Ramos (cell line): Measurements from ENCODE around the gene PCP4L1.
"Not testable (repeated sequence)": the region's sequence is repeated elsewhere in the genome, so short reads cannot be mapped to it uniquely, and the experiment has no call there.

ENCODE experiments used
- in situ Hi-C: fragments of 300-500 bp; cut with MboI; formaldehyde crosslinking; loops from one replicate; pipeline ENCODE4 v1.14.3; 2022; ENCODE audit warnings: low sequenced_read_pairs; ENCODE audit not compliant: unreplicated experiment

PCP4L1 gene

DNA sequence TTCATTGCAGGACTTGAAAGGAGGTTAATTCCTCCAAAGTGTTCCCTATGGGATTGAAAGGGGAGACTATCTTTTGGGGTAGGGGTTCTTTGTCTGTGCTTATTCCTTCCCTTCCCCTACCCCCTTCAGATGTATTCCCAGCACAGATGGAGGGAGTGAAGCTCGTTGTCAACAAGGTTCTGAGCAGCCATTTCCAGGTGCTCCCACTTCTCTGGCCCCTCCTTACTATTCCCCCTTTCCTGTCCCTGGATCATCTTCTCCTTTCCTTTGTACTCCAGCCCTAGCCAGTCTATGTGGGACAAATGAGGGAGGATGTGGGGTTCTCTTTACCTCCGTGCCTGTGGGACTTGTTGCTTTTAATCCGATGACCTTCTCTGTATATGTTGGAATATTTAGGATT is 31.8 kb upstream of the PCP4L1 start:
- in situ Hi-C loops, result loop anchor here (5.0 to 10.0 kb wide), 2 partner anchors 66 to 158 kb away; no protein-coding TSS in a partner anchor

DNA sequence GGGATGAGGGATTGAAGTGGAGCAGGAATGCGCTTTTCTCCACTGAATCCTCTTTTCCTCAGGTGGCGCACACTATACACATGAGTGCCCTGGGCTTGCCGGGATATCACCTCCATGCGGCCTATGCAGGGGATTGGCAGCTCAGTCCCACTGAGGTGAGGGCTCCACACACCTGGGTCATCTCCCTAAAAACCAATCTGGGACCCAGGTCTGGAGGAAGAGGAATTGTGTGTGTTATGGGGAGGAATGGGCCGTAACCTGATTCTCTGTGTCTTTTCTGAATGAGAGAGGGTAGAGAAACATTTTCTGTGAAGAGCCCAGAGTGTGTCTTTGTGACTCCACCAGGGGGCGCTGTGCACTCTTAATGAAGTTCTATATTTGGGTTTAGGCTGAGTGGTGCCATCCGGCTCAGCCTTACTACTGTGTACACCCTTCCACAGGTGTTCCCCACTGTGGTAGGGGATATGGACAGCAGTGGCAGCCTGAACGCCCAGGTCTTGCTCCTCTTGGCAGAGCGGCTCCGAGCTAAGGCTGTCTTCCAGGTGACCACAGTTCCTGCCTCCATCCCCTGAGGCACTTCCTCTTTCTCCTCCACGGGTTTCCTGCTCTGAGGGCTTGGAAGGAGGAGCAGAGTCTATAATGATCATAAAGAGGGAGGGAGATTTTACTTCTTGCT is 31.2 kb upstream of the PCP4L1 start:
- in situ Hi-C loops, result loop anchor here (5.0 to 10.0 kb wide), 2 partner anchors 65 to 157 kb away; no protein-coding TSS in a partner anchor

DNA sequence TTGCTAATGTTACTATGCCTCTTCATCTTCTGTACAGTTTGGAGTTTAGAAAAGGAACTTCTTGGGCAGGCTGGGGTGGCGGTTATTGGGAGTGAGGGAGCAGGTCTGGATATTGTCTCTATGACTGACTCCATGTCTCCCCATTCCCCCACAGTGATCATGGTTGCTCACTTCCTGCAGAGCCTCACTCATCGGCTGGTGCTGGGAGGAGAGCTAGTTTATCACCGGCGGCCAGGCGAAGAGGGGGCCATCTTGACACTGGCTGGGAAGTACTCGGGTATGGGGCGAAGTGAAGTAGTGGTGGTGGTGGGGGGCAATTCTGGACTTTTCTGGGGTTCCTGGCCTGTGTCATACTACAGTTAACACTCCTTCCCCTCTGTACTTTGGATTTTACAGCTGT is 30.5 kb upstream of the PCP4L1 start:
- in situ Hi-C loops, result loop anchor here (5.0 to 10.0 kb wide), 2 partner anchors 64 to 157 kb away; no protein-coding TSS in a partner anchor

DNA sequence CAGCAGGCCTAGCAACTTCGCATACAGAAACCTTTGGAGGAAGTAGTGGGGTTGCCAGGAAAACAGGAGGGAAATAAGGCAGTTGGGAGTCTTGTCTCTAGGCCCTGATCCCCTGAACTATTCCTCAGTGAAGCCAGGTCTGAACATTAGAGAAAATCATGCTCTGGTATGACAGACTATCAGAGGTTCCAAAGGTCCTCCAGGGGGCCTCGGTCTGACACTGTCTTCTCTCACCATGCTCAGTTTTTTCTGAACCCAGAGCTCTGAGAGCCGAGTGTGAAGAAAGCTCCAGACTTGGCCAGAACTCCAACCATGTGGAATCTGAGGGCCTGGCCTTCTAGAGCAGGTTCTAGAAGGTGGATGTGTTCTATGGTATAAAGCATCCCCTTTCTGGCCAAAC is 28.6 kb upstream of the PCP4L1 start:
- in situ Hi-C loops, result loop anchor here (5.0 to 10.0 kb wide), 2 partner anchors 62 to 155 kb away; no protein-coding TSS in a partner anchor

DNA sequence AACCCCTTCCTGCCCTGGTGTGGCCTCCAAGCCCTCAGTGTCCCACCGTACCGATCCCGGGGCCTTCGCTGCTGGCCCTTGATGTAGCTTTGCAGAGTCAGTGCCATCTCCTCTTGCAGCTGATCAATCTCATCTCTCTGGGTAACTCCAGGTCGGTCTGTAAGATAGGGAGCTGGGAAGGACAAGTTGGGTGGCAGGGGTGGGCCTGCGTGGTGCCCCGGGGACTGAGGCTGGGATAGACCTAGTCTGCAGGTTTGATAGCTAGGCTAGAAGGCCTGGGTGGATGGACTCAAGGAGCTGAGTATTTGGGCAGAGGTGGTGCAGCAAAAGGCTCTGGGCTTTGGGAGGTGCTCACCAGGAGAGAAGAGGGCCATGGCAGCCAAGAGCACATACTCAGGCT is 27.8 kb upstream of the PCP4L1 start:
- in situ Hi-C loops, result no loop called here

DNA sequence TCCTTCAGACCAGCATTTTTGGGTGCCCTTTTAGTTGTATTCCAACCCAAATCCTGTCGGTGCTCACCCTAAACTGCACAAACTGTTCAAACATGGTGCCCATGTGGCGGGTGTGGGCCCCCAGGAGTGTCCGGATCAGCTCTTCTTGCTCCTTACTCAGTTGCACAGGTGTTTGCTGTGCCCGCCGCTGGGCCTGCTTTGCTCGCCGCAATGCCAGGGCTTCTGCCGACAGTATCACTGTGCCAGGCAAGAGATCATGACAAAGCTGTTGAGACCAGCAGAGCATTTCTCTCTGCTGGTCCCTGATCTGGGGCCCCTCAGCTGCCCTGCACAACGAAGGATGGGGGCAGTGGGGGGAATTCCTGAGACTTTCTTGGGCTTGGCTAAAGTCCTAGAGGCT is 25.4 kb upstream of the PCP4L1 start:
- in situ Hi-C loops, result no loop called here

DNA sequence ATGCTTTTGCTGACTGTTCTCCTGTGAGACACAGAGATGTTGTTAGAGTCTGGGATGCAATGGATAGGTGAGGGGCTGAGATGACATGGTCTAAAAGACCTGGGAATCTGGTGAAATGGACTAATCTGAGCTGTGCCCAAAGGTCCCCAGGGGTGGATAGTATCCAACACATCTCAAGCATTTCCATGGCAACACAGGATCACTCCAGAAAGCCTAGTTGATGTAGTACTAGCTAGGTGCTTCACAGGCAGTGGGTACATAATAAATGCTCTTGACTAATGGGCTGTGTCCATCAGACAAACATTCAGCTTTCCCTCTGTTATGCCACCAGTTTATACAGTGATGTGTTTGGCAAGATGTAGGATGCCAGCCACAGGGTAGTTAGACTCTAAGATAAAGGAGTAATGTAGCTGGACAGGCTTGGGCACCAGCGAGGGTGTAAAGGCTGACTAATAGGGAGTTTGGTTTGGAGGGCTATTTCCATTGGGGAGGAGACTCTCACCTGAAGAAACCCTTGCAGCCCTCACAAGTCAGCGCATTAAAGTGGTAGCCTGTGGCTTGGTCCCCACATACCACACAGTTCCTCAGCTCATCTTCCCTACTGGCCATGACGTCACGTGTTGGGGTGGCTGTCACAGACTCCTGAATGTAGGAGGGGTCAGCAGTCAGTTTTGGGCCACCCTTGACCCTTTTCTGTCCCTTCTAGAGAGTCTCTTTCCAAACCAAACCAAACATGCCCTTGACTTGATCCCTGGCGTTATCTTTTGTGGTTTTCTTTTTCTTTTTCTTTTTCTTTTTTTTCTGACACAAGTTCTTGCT is 22.4 kb upstream of the PCP4L1 start:
- in situ Hi-C loops, result no loop called here

DNA sequence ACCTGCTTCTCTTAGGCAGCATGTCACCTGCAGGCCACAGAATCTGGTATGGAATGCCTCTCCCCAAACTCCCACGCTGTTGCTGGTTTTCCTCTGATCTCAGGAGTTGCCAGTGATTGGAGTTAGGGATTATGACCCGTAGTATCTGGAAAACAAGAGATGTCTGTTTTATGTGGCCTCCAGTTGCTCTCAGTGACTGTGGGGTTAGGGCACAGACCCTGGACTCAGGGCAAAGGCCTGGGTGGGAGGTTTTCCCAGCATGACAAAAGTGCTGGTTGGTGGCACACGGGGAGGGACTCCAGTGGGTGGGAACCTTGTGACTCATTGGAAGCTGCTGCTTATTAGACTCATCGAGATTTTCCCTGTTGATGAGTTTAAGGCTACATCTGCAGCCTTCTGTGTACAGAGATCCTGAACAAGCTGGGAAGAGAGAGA is 20.5 kb upstream of the PCP4L1 start, which contains the start of gene NR1I3:
NR1I3 (minus strand) TSS at position 165 of the 435 bp plus-strand sequence. CDS start 1,638 bp downstream, outside the sequence.
- in situ Hi-C loops, result no loop called here

DNA sequence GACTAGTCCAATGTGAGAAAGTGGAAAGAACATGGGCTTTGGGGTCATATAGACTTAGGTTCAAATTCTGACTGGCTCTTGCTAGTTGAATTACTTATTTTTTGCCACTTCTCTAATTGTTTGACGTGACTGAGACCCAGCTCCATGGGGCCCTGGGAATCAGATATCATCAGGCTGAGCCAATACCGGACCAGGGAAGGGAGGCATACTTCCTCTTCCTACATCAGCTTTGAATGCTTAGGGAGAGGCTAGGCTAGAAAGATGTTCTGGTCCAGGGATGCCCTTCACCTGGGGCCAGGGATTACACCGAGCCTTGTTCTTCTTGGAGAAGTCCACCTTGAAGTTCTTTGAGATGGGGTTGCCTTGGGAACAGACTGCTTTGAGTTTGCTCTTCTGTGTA is 16.9 kb upstream of the PCP4L1 start:
- in situ Hi-C loops, result no loop called here

DNA sequence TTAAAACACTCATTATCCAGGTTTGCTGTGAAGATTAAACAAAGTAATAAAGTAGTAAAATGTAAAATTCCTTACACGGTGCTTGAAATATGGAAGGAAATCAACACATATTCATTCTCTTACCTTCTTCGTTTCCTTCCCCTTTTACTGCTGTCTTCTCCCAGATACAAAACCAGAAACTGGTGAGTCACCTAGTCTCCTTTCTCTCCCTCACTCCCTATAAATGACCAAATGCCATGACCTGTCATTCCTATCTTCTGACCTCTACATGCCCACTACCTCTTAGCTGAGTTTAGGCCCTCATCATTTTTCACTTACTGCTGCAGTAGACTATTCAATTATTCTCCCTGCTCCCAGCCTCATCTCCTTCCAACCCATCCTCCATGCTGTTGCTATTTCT is 16.2 kb upstream of the PCP4L1 start:
- in situ Hi-C loops, result no loop called here

DNA sequence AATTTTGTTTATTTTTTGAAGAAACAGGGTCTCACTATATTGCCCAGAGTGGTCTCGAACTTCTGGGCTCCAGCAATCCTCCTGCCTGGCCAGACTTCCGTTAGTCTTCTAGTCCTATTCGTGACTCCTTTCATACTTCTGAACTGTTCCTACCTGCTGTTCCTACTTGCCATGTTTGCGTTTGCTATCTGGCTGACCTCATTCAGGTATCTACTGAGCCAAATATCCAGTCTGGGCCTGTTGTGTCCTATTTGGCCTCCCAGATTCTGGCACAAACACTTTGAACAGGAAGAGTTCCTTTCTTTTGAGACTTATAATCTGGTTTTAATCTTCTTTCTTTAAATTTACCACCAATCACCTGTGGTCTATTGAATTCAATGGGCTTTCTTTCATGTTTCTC is 13.7 kb upstream of the PCP4L1 start:
- in situ Hi-C loops, result no loop called here

DNA sequence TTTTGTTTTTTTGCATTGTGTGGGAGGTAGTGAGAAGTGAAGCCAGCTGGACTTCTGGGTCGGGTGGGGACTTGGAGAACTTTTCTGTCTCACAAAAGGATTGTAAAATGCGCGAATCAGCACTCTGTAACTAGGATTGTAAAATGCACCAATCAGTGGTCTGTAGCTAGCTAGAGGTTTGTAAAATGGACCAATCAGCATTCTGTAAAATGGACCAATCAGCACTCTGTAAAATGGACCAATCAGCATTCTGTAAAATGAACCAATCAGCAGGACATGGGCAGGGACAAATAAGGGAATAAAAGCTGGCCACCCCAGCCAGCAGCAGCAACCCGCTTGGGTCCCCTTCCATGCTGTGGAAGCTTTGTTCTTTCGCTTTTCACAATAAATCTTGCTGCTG is 8.4 kb upstream of the PCP4L1 start:
- in situ Hi-C loops, result not testable (repeated sequence)

DNA sequence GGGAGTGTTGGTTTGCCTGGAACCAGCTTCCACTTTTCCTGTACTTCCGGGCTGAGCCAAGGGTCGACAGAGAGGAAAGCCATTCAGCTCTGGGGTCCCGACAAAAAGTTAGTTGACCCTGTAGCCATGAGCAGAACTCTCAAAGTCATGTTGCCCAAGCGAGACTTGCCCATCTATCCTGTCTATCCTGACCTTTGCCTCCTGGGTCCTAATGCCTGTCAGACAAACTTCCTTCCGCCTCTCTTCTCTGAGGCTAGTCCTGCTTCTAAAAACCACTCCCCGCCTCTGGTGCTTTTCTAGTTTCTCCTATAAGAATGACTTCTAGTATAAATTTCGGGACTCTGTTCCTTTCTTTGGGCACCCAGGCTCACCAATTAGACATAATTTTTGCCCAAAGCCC is 7.7 kb upstream of the PCP4L1 start:
- in situ Hi-C loops, result no loop called here

DNA sequence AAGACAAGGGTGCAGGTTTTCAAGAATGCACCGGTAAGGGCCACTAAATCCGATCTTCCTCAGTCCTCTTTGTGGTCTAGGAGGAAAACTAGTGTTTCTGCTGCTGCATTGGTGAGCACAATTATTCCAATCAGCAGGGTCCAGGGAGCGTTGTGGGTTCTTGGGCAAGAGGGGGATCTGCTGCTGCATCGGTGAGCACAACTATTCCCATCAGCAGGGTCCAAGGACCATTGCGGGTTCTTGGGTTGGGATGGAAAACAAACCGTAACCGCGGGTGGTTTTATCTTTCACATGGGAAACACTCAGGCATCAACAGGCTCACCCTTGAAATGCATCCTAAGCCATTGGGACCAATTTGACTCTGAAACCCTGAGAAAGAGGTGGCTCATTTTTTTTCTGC is 7.0 kb upstream of the PCP4L1 start:
- in situ Hi-C loops, result no loop called here

DNA sequence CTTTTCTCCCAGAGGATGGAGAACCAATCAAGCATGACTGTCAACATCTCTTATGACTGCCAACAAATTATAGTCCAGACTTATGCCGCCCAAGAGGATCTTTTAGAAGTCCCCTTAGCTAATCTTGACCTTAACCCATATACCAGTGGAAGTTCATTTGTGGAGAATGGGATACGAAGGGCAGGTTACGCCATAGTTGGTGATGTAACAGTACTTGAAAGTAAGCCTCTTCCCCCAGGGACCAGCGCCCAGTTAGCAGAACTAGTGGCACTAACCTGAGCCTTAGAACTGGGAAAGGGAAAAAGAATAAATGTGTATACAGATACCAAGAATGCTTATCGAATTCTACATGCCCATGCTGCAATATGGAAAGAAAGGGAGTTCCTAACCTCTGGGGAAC is 3.2 kb upstream of the PCP4L1 start:
- in situ Hi-C loops, result not testable (repeated sequence)

DNA sequence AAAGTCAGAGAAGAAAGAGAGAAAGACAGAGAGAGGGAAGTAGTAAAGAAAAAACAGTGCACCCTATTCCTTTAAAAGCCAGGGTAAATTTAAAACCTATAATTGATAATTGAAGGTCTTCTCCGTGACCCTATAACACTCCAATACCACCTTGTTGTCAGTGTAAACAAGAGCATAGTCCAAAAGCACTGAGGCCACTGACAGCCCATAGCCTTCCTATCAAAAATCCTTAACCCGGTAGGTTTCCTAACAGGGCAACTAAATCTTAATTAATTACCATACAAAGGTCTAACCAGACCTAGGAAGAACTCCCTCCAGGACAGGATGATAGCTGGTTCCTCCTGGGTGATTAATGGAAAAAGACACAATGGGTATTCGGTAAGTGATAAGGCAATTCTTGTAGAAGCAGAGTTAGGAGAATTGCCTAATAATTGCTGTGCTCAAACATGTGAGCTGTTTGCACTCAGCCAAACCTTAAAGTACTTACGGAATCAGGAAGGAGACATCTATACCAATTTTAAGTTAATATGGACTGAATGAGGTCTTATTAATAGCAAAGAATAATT is 2.5 kb upstream of the PCP4L1 start:
- in situ Hi-C loops, result not testable (repeated sequence)

DNA sequence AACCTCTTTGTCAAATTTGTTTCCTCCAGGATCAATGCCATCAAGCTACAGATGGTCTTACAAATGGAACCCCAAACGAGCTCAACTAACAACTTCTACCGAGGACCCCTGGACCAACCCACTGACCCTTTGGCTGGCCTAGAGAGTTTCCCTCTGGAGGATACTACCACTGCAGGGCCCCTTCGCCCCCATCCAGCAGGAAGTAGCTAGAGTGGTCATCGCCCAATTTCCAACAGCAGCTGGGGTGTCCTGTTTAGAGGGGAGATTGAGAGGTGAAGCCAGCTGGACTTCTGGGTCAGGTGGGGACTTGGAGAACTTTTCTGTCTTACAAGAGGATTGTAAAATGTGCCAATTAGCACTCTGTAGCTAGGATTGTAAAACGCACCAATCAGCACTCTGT is 1.4 kb upstream of the PCP4L1 start:
- in situ Hi-C loops, result not testable (repeated sequence)

DNA sequence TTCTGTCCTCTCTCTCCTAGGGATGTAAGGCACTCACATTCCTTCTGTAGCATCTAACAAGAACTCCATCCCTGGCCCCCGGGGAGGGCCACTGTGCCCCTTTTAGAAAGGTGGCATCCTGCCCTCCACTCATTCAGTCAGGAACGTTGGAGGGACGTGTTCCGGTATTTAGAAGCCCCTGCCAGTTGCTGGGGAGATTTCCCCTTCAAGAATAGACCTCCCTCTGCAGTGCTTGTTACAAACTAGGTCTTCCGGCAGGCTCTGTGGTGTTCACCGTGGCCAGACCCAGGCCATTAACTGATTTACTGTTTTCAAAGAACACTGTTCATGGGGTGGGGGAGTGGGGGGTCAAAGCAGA is 779 bp downstream of the PCP4L1 start:
- in situ Hi-C loops, result no loop called here

DNA sequence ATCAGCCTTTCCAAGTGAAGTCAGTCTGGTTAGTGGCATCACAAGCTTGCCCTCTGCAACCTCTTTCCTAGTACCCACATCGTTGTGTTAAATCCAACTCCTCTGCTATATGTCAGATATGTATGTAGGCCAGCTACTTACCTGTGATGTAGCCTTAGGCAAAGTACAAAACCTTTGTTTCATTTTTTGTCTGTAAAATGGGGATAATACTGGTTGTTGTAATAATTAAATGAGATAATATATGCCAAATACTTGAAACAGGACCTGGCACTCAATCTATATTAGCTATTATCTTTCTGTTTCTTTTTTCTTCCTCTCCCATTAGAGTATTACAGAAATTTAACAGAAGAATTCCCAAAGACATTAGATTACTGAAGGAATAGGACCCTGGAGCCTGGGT is 1.2 kb downstream of the PCP4L1 start:
- in situ Hi-C loops, result no loop called here

DNA sequence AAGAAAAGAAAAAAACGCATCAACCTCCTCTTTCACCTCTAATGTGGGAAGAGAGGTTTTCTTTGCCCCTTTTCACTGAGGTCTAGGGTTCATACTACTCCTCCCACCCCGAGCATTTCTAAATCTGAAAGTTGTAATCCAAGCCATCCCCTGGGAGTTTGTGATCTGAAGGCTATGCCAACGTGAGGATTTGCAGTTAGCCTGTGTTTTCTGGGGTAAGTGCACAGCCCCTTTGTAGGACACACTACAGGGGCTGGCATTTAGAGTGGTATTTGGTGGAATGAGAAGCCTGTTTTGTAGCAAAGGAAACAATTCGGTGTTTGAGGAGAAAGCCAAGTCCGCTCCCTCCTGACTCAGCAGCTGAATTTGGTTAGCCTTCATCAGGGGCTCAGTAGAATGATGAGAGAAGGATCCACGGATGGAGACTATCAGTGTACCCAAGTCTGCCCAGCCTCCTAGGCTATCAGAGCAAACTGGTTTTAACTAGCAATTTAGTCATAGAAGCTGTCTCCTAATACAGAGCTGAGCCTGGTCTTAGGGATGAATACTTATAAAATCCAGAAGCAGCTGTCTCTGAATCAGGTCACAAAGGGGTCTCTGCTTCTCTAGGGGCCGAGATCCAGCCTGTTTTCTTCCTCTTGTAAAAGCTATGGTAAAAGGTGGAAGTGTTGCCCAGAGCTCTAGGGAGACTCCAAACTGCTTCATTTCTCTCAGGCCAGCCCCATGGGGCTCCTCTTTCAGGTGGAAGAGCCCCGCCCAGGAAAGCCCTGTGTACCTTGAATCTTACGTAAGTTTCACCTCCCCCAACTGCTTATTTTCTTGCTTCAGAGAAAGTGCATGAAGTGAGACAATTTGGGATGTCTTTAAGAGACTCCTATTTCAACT is 2.1 kb downstream of the PCP4L1 start:
- in situ Hi-C loops, result no loop called here
